SH-SY5Y (cell line): ENCODE results near the gene ZCCHC8.

Experiments
- GATA2 ChIP-seq: IDR thresholded peaks from 2 replicates; pipeline ENCODE4 v1.6.1; 2011; ENCODE audit warnings: mild to moderate bottlenecking, low read depth, low read length
- GATA3 ChIP-seq: IDR thresholded peaks from 2 replicates; pipeline ENCODE4 v1.6.1; 2011; ENCODE audit warnings: low read depth, mild to moderate bottlenecking, low read length, moderate library complexity

The ZCCHC8 gene

DNA sequence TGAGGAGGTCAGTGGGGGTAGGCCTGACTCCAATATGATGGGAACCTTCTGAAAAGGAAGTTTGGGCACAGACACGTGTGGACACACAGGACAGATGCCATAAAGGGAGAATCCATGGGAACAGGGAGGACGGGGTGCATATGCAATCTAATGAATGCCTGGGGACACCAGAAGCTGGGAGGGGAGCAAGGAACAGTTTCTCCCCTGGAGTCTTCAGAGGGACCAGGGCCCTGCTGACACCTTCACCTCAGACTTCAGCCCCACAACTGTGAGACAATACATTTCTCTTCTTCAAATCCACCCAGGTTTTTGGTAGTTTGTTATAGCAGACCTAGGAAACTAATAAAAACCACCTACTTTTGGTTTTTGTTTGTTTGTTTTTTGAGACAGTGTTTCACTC is 43.1 kb downstream of the ZCCHC8 start:
- no peak for TF ChIP-seq GATA2
- TF ChIP-seq GATA3, result no peak

DNA sequence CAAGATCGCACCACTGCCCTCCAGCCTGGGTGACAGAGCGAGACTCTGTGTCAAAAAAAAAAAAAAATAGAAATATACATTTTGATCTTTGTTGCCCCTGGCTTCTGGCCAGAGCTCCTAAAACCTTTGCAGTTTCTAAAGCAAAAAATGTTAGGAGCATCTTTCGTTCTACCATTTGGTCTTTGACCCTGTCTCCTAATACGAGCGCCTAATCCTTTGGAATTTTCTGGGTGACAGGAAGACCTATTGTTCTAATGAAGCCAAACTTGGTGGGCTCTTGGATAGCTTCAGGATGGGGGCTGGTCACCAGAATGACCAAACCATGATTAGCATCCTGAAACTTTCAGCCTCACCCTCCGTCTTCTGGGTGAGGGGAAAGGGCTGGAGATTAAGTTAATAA is 46.0 kb downstream of the ZCCHC8 start:
- TF ChIP-seq GATA2 (no peak), GATA3 (no peak)

GRCh38 chr12:122454250-122454721 is 46.4 kb downstream of the ZCCHC8 start:
- no peak for TF ChIP-seq GATA3
- TF ChIP-seq GATA2, result no peak

GRCh38 chr12:122452701-122453285 is 47.9 kb downstream of the ZCCHC8 start:
- TF ChIP-seq GATA2 (no peak), GATA3 (no peak)

DNA sequence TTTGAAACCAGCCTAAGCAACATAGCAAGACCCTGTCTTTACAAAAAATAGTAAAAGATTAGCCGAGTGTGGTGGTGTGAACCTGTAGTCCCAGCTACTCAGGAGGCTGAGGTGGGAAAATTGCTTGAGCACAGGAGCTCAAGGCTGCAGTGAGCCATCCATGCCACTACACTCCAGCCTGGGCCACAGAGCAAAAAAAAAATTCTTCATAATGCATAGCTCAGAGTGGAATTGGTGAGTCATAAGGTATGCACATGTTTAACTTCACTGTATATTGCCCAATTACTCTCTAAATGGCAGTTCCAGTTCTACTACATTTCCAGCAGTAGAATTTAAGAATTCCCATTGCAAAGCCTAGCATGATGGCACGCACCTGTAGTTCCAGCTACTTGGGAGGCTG is 51.4 kb downstream of the ZCCHC8 start:
- TF ChIP-seq GATA2 (no peak), GATA3 (no peak)

GRCh38 chr12:122437656-122438121 is 63.0 kb downstream of the ZCCHC8 start:
- TF ChIP-seq GATA2 (no peak), GATA3 (no peak)

DNA sequence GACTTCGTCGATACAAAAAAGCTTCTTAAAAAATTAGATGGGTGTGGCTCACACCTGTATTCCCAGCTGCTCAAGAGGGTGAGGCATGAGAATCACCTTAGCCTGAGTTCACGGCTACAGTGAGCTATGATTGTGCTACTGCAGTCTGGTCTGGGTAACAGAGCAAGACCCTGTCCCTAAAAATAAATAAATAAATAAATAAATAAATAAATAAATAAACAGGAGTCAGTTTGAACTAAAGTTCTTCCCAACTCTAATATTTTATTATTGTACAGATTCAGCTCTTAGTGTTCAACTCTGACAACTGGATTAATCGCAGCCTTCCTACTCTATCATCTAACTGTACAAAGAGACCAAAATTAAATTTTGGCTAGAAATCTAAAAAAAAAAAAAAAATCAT is 65.5 kb downstream of the ZCCHC8 start:
- TF ChIP-seq GATA3 (no peak), GATA2 (no peak)

- no peak for TF ChIP-seq GATA3
- no peak for TF ChIP-seq GATA2
These were observed 73.3 kb downstream of the ZCCHC8 start for GRCh38 chr12:122427403-122427802.

- TF ChIP-seq GATA2 (no peak), GATA3 (no peak)
These were observed 77.2 kb downstream of the ZCCHC8 start for GRCh38 chr12:122423258-122424165.

GRCh38 chr12:122422730-122423257 is 77.9 kb downstream of the ZCCHC8 start:
- no peak for TF ChIP-seq GATA3
- no peak for TF ChIP-seq GATA2

DNA sequence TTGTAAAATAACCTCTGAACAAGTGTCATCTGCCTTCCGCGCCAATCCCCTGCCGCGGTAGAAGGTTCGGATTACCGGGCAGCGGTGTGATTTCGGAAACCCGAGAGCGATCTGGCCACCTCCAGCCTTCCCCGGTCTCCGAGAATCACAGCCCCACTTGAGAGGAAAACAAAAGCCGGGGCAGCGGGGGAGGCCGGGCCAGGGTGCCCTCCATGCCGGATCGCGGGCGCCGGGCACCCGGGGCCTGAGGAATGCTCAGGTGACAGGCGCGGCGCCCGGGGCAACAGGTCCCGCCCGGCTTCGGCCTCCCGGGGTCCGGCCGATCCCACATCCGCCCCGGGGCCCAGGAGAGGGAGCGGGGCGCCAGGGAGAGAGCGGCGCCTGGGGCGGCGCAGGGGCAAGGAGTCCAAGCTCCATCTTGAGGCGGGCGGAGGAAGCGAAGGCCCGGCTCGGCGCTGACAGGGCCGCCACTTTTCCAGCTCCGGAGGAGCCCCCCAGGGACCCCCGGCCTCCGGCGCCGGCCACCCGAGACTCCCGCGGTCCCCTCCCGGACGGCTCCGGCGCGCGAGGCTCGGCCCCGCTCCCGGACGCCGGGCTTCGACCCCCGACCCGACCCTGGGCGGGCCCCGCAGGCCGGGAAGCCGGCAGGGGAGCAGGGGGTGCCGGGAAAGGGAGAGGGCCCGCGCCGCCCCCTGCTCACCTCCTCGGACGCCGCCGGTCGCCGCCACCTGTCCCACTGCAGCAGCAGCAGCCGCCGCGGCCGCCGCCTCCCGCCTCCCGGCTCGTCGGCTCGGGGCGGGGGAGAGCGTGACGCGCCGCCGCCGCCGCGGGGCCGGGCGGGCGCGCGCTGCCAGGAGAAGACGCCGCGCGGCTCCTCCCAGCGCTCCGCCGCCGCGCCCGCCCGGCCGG is 78.7 kb downstream of the ZCCHC8 start, which contains the start of gene CLIP1:
Gene CLIP1 (minus strand): TSS at position 849 of the 909 bp plus-strand sequence. CDS start 42,217 bp downstream, outside the sequence.
- TF ChIP-seq GATA2 (no peak), GATA3 (no peak)
